ENCODE data around the gene BIN1. TPM values are rescaled to one million over a fixed set of nuclear protein-coding genes. Genes with fewer than 3 reads are reported as not detected.

Gene BIN1
- total RNA-seq, 1 experiment from 2014 or later = 31.8 TPM

GRCh38 chr2:127096718-127097470, 10.1 kb downstream of the BIN1 start:
- Histone ChIP-seq H3K79me2 (ENCODE audit: insufficient read depth, low read length) (no peaks in the 10 kb centered on the region; the same call in 1 of the 2 replicates), H4K20me1 (ENCODE audit: insufficient read depth) (no peaks in the 10 kb centered on the region), H2AFZ (ENCODE audit: low read depth, low read length, poor library complexity, severe bottlenecking) (no peak overlapping the region), H3K9ac (ENCODE audit: low read length) (no peak overlapping the region), H3K9me3 (ENCODE audit: control insufficient read depth in 1 of 2, insufficient read depth in 1 of 2, low read depth in 1 of 2, low read length in 2 of 2) (no peaks in the 10 kb centered on the region), H3K4me3 (replicated peaks in 1 of 2; ENCODE audit: low read depth in 1 of 2, low read length in 2 of 2) (no peak overlapping the region), H3K9me2 (ENCODE audit: insufficient read depth) (no peaks in the 10 kb centered on the region), H3K4me1 (ENCODE audit: control insufficient read depth in 1 of 2, insufficient read depth in 2 of 2, low read length in 2 of 2) (peaks cover 41 to 56% of the 10 kb centered on the region in 2 experiments), H3K27ac (ENCODE audit: low read depth, low read length) (no peak overlapping the region), H3K27me3 (ENCODE audit: insufficient read depth, low read length) (no peaks in the 10 kb centered on the region), H3K4me2 (ENCODE audit: low read length) (no peak overlapping the region), H3K36me3 (ENCODE audit: control insufficient read depth in 1 of 2, insufficient read depth in 2 of 2, low read length in 2 of 2) (no peaks in the 10 kb centered on the region)
- ChIA-PET RAD21 (ENCODE audit: low non-redundant PET in 1 of 2, low total read pairs in 2 of 2, uncharacterized antibody in 2 of 2, unreplicated experiment in 2 of 2) (no interaction called here), CTCF (interaction anchor here (1.2 kb wide), 1 partner anchor 10 kb away, joined by 3 read pairs; the partner anchor contains the start of gene BIN1), POLR2A (no interaction called here)
- ATAC-seq (no peak), DNase-seq (ENCODE audit: low read depth, low spot score) (no peak)
- BruUV-seq (replicated peaks) = no TSS peak
- intact Hi-C loops (cut with micrococcal nuclease) = no loop called here
- no peak for TF ChIP-seq EZH2 (IDR thresholded peaks at IDR 0.05)
- TF ChIP-seq ZNF274 (IDR thresholded peaks at IDR 0.05; ENCODE audit: low read depth, low read length) = no peak
- TF ChIP-seq ZFX (IDR thresholded peaks at IDR 0.05) = no peak
- TF ChIP-seq ELF1 (IDR thresholded peaks at IDR 0.05; ENCODE audit: borderline replicate concordance, low read depth) = no peak
- TF ChIP-seq MAX (IDR thresholded peaks at IDR 0.05) = no peak
- no peak for TF ChIP-seq ZBTB33 (IDR thresholded peaks at IDR 0.05; ENCODE audit: extremely low read depth, insufficient replicate concordance, low read length)
- TF ChIP-seq SRF (IDR thresholded peaks at IDR 0.05; ENCODE audit: low read depth) = no peak
- TF ChIP-seq, protein P1, sequence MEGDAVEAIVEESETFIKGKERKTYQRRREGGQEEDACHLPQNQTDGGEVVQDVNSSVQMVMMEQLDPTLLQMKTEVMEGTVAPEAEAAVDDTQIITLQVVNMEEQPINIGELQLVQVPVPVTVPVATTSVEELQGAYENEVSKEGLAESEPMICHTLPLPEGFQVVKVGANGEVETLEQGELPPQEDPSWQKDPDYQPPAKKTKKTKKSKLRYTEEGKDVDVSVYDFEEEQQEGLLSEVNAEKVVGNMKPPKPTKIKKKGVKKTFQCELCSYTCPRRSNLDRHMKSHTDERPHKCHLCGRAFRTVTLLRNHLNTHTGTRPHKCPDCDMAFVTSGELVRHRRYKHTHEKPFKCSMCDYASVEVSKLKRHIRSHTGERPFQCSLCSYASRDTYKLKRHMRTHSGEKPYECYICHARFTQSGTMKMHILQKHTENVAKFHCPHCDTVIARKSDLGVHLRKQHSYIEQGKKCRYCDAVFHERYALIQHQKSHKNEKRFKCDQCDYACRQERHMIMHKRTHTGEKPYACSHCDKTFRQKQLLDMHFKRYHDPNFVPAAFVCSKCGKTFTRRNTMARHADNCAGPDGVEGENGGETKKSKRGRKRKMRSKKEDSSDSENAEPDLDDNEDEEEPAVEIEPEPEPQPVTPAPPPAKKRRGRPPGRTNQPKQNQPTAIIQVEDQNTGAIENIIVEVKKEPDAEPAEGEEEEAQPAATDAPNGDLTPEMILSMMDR (IDR thresholded peaks at IDR 0.05 in 2 of 3, conservative IDR thresholded peaks at IDR 0.05 in 1 of 3; ENCODE audit: borderline replicate concordance in 1 of 3, insufficient read depth in 1 of 3, low read depth in 2 of 3, low read length in 2 of 3) = no peak
- no peak for TF ChIP-seq REST (IDR thresholded peaks at IDR 0.05; ENCODE audit: low read depth)
- no peak for TF ChIP-seq SIN3A (IDR thresholded peaks at IDR 0.05; ENCODE audit: low read depth)
- no peak for TF ChIP-seq SP1 (IDR thresholded peaks at IDR 0.05; ENCODE audit: low read depth)
- no peak for TF ChIP-seq POLR2A (IDR thresholded peaks at IDR 0.05; ENCODE audit: borderline replicate concordance, extremely low read depth, insufficient read depth, insufficient read length)
- no peak for TF ChIP-seq JUND (IDR thresholded peaks at IDR 0.05)
- no peak for TF ChIP-seq RAD21 (IDR thresholded peaks at IDR 0.05; ENCODE audit: low read depth)
